22Rv1 (cell line): Measurements from ENCODE around the gene MMP23B.
"Not testable (repeated sequence)": the region's sequence is repeated elsewhere in the genome, so short reads cannot be mapped to it uniquely, and the experiment has no call there.

ENCODE experiments used
- CTCF ChIP-seq: fragments of 450-650 bp; IDR thresholded peaks from 2 replicates; pipeline ENCODE4 v1.5.1; 2017; ENCODE audit warnings: mild to moderate bottlenecking
- ZFX ChIP-seq: fragments of 450-650 bp; IDR thresholded peaks from 2 replicates; pipeline ENCODE4 v1.6.1; 2017; ENCODE audit warnings: antibody characterized with exemption, borderline replicate concordance

GRCh38 chr1:1636621-1637478, 4.9 kb downstream of the MMP23B start:
- not testable (repeated sequence) for TF ChIP-seq CTCF, ZFX
